Fibroblast of villous mesenchyme (primary cell): ENCODE measurements around the gene PPP4R1. TPM values are rescaled to one million over a fixed set of nuclear protein-coding genes. Genes with fewer than 3 reads are reported as not detected.

Experiments
- DNase-seq: peaks from one replicate; pipeline ENCODE4 v3.0.0-alpha.2; 2010; ENCODE audit warnings: low read depth
- H3K4me3 ChIP-seq: 2 replicates; pipeline ENCODE4 v1.5.1; 2011; ENCODE audit warnings: low read depth, mild to moderate bottlenecking, low read length
- total RNA-seq: library from RNA; depleted of rRNA; stranded (reverse); fragments of >200 nt; gene quantifications from 2 replicates; pipeline ENCODE4 v1.2.3, GENCODE V29; 2012
- TF ChIP-seq, protein P1 (sequence below): IDR thresholded peaks from 2 replicates; pipeline ENCODE4 v1.5.1; 2012; ENCODE audit warnings: low read depth, mild to moderate bottlenecking, low read length; ENCODE audit not compliant: insufficient read depth

PPP4R1 gene
- total RNA-seq, 1 donor, result 136 TPM

DNA sequence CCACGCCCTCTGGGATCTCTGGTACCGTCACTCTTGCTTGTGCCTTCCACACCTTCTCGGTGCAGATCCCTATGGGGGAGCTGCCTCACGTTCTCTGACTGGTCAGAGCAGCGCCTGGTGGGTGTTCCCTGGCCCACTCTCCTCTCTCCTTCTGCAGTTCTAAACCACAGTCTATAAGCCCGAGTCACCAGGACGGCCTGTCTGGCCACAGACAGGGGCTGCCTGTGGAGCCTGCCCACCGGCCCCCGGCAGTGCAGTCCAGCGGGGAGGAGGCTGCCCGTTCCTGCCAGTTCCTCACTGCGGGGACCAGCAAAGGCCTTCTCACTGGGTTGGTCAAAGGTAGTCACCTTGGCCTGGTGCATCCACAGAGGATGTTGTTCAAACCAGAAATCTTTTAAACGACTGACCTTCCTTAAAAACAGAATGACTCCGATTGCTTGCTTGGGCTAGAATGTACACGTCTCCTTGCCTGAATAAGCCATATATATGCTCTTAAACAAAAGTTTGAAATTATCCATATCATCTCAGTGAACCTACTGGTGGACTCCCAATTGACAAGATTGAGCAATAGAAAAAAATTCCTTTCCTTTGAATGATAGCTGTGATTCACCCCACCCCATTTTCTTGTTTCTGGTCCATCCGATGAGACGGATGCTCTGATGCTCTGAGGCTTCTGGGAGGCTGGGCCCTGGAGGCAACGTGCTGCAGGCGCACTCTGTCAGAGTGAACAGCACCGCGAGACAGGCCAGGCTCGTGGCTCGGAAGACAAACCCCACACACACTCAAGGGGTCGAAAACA, 77.8 kb downstream of the PPP4R1 start:
- DNase-seq, result no peak
- TF ChIP-seq, protein P1, sequence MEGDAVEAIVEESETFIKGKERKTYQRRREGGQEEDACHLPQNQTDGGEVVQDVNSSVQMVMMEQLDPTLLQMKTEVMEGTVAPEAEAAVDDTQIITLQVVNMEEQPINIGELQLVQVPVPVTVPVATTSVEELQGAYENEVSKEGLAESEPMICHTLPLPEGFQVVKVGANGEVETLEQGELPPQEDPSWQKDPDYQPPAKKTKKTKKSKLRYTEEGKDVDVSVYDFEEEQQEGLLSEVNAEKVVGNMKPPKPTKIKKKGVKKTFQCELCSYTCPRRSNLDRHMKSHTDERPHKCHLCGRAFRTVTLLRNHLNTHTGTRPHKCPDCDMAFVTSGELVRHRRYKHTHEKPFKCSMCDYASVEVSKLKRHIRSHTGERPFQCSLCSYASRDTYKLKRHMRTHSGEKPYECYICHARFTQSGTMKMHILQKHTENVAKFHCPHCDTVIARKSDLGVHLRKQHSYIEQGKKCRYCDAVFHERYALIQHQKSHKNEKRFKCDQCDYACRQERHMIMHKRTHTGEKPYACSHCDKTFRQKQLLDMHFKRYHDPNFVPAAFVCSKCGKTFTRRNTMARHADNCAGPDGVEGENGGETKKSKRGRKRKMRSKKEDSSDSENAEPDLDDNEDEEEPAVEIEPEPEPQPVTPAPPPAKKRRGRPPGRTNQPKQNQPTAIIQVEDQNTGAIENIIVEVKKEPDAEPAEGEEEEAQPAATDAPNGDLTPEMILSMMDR, result no peak
- no peak overlapping the region for H3K4me3 ChIP-seq

DNA sequence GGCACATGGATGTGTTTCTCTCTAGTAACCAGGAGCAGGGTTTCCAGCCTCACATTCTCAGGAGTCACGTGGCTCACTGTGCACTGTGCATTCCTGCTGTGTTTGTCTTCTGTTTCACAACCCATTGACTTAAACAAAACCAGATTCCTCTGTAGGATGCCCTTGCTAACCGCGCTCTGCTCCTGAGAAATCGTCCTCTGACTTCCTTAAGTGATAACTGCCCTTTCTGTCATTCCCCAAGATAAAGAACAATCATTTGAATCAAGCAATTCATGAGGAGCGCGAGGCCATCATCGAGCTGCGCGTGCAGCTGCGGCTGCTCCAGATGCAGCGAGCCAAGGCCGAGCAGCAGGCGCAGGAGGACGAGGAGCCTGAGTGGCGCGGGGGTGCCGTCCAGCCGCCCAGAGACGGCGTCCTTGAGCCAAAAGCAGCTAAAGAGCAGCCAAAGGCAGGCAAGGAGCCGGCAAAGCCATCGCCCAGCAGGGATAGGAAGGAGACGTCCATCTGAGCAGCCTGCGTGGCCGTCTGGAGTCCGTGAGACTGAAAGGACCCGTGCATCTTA, 78.8 kb downstream of the PPP4R1 start:
- no peak overlapping the region for H3K4me3 ChIP-seq

DNA sequence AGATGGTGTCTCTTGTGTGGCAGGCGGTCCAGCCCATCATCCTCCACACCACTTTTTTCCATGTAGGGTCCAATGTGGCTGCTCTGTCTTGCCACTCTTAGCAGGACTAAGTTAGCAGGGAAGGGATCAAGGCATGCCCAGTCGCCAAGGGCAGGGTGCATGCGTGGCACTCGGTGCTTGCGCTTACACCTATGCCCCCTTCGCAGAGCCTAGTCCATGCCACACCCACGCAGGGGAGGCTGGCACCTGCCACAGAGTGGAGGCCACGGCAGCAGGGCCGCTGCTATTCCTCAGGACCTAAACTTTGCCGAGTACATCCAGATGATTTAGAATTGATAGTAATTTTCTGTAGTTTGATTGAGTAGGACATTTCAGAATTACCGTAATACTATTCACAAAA, 79.5 kb downstream of the PPP4R1 start:
- DNase-seq, result no peak
- H3K4me3 ChIP-seq, result no peak overlapping the region
- TF ChIP-seq, protein P1, result no peak

More for the DNA sequence above, 78.8 kb downstream of the PPP4R1 start:
- peak; percentile 89 for DNase-seq
- TF ChIP-seq, protein P1, result no peak

DNA sequence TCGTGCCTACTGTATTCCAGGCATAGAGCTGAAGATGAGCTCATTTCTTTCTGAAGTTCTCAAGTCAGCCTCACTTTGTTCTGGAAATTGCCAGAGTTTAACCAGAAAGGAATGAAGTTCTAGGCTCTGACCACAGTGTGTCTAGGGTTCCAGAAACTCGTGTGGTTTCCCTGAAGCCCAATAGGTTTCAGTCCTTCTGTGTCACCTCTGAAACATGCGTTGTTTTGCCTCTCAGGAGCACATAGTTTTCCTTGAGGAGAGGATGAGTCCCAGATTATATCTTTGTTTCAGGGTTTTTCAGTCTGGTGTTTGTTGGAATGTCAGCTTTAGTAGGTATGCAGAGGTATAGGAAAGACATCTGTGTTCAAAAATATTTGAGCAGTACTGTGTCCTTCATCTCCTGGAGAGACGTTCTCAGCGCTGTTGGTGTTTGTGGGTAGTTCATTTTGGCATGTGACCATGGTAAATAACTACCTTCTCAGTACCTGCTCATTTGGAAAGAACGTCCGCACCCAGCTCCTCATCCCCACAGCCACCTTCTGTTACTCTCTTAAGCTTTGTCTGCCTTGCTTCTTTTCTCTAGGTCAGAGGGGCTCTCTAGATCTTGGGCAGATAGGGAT, 82.5 kb downstream of the PPP4R1 start:
- DNase-seq, result peak; percentile 45
- TF ChIP-seq, protein P1, result no peak
- H3K4me3 ChIP-seq, result no peak overlapping the region

DNA sequence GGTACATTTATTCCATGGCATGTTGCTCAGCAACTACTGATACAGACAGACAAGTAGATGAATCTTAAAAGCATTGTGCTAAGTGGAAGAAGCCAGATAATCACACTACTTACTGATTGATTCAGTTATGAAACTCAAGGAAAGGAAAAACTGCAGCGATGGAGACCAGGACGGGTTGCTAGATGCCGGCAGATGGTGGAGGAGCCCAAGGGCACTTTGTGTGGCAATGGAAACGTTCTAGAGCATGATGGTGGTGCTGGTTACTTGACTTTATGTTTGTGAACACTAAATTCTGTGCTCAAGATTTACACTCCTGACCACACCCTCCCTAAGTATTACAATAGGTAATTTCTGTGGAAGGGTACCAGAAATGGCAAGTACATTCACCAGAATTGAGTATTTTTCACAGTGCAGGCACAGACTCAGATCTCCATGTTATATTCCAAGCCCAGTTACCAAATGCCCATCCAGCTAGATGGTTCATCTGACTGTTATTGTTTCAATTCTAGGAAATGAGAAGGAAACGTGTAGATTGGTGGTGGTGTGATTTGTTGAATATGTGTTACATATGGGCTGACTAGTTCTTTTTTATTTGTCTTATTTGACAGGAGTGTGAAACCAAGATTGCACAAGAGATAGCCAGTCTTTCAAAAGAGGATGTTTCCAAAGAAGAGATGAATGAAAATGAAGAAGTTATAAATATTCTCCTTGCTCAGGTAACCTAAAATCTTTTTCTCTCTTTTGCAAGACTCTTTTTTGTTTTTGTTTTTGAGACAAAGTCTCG, 83.9 kb downstream of the PPP4R1 start:
- TF ChIP-seq, protein P1, result no peak
- DNase-seq, result peak; percentile 46
- H3K4me3 ChIP-seq, result no peak overlapping the region

DNA sequence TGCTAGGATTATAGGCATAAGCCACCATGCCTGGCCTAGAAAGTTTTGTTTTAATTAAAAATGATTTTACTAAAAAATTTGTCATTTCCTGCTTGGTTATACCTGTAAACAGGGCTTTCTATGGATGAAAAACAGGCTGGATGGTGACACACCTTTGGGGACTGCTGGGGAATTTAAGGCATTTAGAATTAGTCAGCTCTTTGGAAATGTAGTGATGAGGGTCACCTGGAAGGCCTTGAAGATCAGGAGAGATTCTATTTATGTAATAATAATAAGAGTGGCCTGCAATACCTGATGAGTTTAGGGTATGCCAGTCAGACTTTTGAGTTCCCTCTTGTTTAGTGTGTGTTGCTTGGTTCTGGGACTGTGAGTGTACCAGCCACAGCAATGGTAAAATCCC, 87.9 kb downstream of the PPP4R1 start:
- no peak for DNase-seq
- TF ChIP-seq, protein P1, result no peak
- no peak overlapping the region for H3K4me3 ChIP-seq
